CD4-positive, alpha-beta T cell treated with Interleukin-17A for 4 hours (primary cell): Measurements from ENCODE around the gene TMEM40.

Source experiments
- DNase-seq: peaks from one replicate; pipeline ENCODE4 v3.0.0-alpha.2; 2020; ENCODE audit warnings: mixed read lengths

Gene TMEM40

GRCh38 chr3:12775226-12775625 lies 16.2 kb upstream of the TMEM40 start:
- DNase-seq: no peak

- no peak for DNase-seq
Observed at GRCh38 chr3:12774619-12775018, 15.6 kb upstream of the TMEM40 start.

GRCh38 chr3:12773710-12774086 lies 14.6 kb upstream of the TMEM40 start:
- no peak for DNase-seq

GRCh38 chr3:12773030-12773709 lies 14.1 kb upstream of the TMEM40 start:
- no peak for DNase-seq

GRCh38 chr3:12772462-12772861 lies 13.4 kb upstream of the TMEM40 start:
- no peak for DNase-seq

- no peak for DNase-seq
Observed at GRCh38 chr3:12771236-12771635, 12.2 kb upstream of the TMEM40 start.

GRCh38 chr3:12769761-12770160 lies 10.7 kb upstream of the TMEM40 start:
- DNase-seq: no peak

GRCh38 chr3:12768579-12769527 lies 9.8 kb upstream of the TMEM40 start:
- no peak for DNase-seq

GRCh38 chr3:12766541-12766940 lies 7.5 kb upstream of the TMEM40 start:
- no peak for DNase-seq

GRCh38 chr3:12764171-12764776 lies 5.2 kb upstream of the TMEM40 start:
- no peak for DNase-seq

GRCh38 chr3:12759693-12760565 lies 870 bp upstream of the TMEM40 start:
- DNase-seq: no peak

GRCh38 chr3:12758025-12758781 lies 856 bp downstream of the TMEM40 start:
- DNase-seq: no peak

- no peak for DNase-seq
Observed at GRCh38 chr3:12756635-12757034, 2.4 kb downstream of the TMEM40 start.

GRCh38 chr3:12756175-12756574 lies 2.9 kb downstream of the TMEM40 start:
- no peak for DNase-seq

GRCh38 chr3:12755754-12756153 lies 3.3 kb downstream of the TMEM40 start:
- no peak for DNase-seq

- DNase-seq: no peak
Observed at GRCh38 chr3:12754313-12754712, 4.7 kb downstream of the TMEM40 start.

- no peak for DNase-seq
Observed at GRCh38 chr3:12753275-12754028, 5.6 kb downstream of the TMEM40 start.

GRCh38 chr3:12752809-12753208 lies 6.2 kb downstream of the TMEM40 start:
- DNase-seq: no peak

- DNase-seq: no peak
Observed at GRCh38 chr3:12752102-12752501, 7.0 kb downstream of the TMEM40 start.

GRCh38 chr3:12751571-12751970 lies 7.5 kb downstream of the TMEM40 start:
- DNase-seq: no peak

GRCh38 chr3:12750658-12751071 lies 8.4 kb downstream of the TMEM40 start:
- DNase-seq: peak; percentile 7
